GM18907 (cell line): ENCODE measurements around the gene ZHX3.

ENCODE experiments used
- ATAC-seq: cut with Tn5 transposase; IDR thresholded peaks from one replicate; pipeline ENCODE4 v1.9.1; 2021; ENCODE audit warnings: mild to moderate bottlenecking, moderate library complexity; ENCODE audit not compliant: unreplicated experiment

The ZHX3 gene

DNA sequence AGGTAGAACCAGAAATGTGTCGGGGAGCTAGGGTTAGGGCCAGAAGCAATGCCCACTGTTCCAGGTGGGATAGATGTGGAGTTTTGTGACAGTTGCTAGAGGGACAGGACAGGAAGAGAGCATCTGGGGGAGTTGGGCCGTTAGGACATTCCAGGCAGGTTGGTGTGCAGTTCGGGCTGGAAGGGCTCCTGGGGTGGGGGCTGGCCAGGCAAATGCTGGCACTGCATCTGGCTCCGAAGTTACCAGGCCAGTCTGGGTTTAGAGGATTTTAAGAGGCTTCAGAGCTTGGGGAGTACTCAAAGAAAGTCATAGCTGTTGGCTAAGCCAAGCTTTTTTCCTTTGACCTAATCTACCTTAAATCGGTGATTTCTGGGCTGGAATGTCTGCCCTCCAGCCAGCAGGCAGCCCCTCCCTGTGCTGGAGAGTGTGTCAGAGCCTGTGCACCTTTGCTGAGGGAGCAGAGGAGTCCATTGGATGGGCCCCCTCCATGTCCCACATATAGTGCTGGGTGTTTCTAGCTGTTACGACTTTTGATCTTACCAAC lies 159.4 kb downstream of the ZHX3 start:
- ATAC-seq: no peak

- no peak for ATAC-seq
Observed at GRCh38 chr20:41155261-41155660, 162.3 kb downstream of the ZHX3 start.

DNA sequence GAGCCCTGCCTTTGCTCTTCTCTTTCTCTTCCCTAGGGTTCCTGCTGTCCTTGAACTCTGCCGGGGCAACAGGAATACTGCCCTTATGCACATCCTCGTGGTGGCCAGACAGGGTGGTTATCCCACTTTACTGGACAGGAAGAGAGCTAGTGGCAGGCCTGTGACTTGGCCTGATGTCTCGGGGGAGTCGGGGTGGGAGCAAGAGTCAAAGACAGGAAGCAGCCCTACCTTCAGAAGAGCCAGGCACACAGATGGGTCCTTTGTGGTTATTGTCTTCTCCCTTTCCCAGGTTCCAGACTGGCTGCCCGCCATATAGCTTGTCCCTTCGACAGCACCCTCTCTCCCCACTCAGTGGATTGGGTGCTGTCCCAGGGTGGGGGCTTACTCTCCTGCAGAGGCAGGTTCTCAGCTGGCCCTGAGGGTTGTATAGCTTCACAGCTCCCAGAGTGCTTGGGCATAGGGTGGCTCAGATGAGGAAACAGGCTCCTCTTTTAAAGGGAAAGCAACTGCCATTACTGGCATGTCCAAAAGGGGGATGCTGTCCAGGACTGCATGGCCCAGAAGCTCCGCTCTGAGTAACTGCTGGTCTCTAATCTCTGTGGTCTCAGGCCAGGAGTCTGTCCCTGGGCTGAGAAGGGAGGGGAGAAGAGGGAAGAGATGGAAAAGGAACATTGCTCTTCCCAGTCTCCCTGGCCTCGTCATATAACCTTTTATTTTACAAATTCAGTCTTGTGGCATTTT lies 162.9 kb downstream of the ZHX3 start:
- ATAC-seq: no peak

DNA sequence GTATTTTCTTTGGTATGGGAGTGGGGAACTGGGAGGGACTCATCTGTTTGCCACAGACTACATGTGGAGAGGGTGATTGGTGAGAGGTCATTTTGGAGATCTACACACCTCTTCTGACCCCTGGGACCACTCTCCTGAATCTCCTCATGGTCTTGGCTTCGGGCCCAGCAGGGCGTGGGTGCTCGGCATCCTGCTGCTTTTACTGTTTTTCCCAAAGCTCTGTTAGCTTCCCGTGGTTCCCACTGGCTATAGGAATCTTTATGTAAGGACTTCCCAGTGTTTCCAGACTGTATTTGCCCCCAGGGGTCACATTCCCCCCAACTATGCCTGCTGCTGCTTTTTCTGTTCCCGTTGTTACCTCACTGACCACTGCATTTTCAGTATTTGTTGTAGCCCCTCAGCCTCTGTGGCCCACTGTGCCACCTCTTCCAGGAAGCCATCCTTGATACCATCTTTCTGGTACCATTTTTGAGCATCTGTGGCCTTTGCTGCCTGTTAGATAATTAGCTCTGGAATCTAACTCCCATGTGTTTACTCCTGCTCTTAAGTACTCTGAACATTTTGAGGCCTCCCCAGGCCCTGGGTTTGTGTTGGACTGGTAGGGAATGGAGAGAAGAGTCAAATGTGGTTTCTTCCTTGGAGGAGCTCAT lies 165.3 kb downstream of the ZHX3 start:
- no peak for ATAC-seq

- ATAC-seq: no peak
Observed at GRCh38 chr20:41151134-41151869, 166.2 kb downstream of the ZHX3 start.

GRCh38 chr20:41150664-41151063 lies 166.9 kb downstream of the ZHX3 start:
- no peak for ATAC-seq

DNA sequence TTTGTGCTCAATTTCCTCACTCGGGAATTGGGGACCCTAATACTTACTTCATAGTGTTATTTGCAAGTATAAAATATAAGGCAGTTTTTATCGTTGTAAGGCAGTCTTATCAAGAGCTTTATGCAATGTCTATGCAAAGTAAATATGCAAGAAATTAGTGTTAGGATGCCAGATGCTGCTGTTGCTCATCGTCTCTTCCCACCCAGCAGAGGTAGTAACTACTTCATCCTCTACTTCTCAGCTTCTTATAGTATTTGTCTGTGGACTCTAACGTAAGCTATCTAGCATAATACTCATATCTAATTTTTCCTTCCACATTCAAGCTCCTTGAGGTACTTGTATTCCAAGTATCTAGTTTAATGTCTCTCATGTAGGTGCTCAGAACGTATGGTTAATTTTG lies 168.6 kb downstream of the ZHX3 start:
- ATAC-seq: no peak

DNA sequence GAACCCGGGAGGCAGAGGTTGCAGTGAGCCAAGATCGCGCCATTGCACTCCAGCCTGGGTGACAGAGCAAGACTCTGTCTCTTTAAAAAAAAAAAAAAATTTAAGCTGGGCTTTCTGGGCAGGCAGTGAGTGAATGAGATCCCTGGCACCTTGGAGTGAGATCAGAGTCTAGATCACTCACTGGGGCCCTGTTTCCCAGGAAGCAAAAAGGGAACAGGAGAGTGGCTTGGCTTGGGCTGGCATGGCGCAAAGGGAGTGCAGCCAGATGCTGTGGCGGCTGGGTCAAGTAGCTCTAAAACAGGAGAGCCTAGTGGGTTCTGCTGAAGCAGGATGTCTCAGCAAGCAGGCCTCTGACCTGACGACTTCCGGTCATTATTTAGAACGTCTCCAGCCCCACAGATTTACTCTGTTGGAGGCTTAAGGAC lies 169.8 kb downstream of the ZHX3 start:
- ATAC-seq: no peak

- no peak for ATAC-seq
Observed at GRCh38 chr20:41145821-41146620, 171.5 kb downstream of the ZHX3 start.

- no peak for ATAC-seq
Observed at GRCh38 chr20:41145317-41145716, 172.2 kb downstream of the ZHX3 start.

GRCh38 chr20:41143354-41143753 lies 174.2 kb downstream of the ZHX3 start:
- ATAC-seq: no peak

DNA sequence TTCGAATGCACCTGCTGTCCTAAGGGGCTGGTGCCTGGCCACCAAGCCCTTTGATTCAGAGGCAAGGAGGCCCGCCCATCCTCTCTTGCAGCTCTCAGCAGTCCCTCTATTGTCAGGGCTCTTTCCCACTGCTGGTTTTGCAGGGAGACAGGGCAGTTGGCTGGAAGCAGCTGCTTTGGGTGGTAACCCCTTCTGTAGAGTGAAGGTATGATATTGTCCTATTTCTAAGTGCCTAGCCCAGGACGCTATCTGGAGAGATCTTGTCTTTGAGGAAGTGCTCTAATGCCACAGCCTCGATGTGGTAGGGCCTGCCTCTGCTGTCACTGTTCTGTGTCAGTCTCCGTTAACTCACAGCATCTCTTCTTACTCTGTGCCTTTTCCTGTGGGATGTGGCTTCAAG lies 174.6 kb downstream of the ZHX3 start:
- ATAC-seq: no peak

- no peak for ATAC-seq
Observed at GRCh38 chr20:41142245-41142644, 175.3 kb downstream of the ZHX3 start.

DNA sequence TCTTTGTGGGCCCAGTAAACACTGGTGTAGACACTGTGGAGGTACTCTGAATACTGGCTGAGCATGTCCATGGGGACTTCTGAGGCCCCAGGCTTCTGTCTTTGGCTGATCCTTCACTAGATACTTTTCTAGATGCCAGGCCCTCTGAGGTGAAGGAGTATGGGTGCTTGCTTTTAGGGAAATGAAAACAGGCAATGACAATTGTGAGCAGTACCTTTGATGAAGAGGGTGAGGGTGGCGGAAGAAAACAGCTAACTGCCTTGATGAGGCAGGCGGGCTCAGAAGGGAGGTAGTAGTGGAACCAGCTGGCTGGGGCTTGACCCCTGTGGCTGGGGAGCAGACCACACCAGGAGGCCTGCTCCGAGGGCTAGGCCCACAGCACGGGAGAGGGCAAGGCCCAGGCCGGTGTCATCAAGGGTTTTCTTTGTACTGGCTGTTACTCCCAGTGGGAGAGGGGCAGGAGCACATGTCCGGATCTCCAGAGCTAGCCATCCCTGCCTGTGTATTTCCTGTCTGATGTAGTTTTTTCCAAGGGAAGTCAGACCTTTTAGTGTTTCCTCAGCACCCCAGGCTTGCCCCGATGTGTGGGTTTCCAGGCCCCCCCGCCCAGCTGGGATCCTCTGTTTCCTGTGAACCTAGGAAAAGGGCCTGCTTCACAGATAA lies 176.2 kb downstream of the ZHX3 start:
- no peak for ATAC-seq

GRCh38 chr20:41140226-41141133 lies 177.1 kb downstream of the ZHX3 start:
- no peak for ATAC-seq

DNA sequence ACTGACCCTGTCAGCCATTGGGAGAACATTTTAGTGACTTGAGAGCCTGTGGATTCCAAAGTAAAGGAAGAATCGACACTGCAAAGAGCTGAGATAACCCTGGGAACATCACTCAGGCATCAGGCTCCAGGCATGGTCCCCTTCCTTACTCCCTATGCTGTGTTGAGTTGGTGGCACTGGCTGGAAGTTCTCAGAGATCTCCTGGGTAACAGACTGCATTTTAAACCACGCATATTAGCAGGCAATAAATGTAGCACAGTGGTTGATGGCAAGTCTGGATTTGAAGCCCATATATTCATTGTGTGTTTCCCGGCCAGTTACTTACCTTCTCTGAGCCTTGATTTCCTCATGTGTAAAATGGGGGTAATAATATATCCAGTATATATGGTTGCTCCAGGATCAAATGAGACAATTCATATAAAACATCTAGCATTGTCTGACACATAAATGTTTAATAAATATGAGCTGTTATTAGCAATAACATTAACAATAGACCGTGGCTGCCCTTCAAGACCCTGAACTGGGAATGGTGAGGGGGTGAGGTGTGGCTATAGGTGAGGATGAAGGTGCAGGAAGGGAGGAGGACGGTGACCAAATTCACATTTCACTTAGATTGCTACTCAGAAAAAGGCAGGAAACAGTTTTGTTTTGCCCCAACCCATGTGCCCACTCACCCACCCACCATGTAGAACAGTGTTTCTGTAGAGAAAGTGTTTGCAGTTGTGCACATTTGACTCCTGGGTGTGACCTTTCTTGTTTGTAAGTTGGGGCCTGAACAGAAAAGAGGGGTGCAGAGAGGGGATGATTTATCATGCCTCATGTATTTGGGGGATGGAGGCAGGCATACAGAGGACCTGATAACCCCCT lies 178.1 kb downstream of the ZHX3 start:
- ATAC-seq: no peak

GRCh38 chr20:41138475-41139226 lies 178.9 kb downstream of the ZHX3 start:
- ATAC-seq: no peak
